ENCODE data around the gene PTEN. TPM values are rescaled to one million over a fixed set of nuclear protein-coding genes. Genes with fewer than 3 reads are reported as not detected.
"Not testable (repeated sequence)": the region's sequence is repeated elsewhere in the genome, so short reads cannot be mapped to it uniquely, and the experiment has no call there.

Gene PTEN
- total RNA-seq, 3 donors from 2014 or later: 178 to 366 (median 186) TPM

- Histone ChIP-seq H3K4me3 (no peak overlapping the region), H3K27me3 (no peaks in the 10 kb centered on the region), H3K27ac (no peak overlapping the region), H3K36me3 (no peaks in the 10 kb centered on the region), H3K9me3 (no peaks in the 10 kb centered on the region), H3K4me1 (no peaks in the 10 kb centered on the region)
- no peak for DNase-seq (ENCODE audit: low spot score in 2 of 2)
- intact Hi-C loops (cut with DNase I; ENCODE audit: low total_unique reads): no loop called here
- TF ChIP-seq POLR2AphosphoS5 (IDR thresholded peaks at IDR 0.05) (no peak), CTCF (IDR thresholded peaks at IDR 0.05) (no peak), POLR2A (IDR thresholded peaks at IDR 0.05) (no peak)
Observed at GRCh38 chr10:87878664-87879459, 15.4 kb downstream of the PTEN start.

- no peaks in the 10 kb centered on the region for H3K4me1 ChIP-seq
Observed at GRCh38 chr10:87880336-87880735, 16.9 kb downstream of the PTEN start.

GRCh38 chr10:87881373-87882059 is 18.1 kb downstream of the PTEN start:
- intact Hi-C loops (cut with DNase I; ENCODE audit: low total_unique reads); H3K36me3 ChIP-seq; H3K27me3 ChIP-seq; DNase-seq (ENCODE audit: low spot score in 2 of 2); H3K9me3 ChIP-seq; H3K4me3 ChIP-seq; H3K4me1 ChIP-seq; H3K27ac ChIP-seq: not testable (repeated sequence)

More at GRCh38 chr10:87880336-87880735, 16.9 kb downstream of the PTEN start:
- TF ChIP-seq POLR2A (IDR thresholded peaks at IDR 0.05) (no peak), CTCF (IDR thresholded peaks at IDR 0.05) (no peak), POLR2AphosphoS5 (IDR thresholded peaks at IDR 0.05) (no peak)
- DNase-seq (ENCODE audit: low spot score in 2 of 2): no peak
- Histone ChIP-seq H3K27ac (no peak overlapping the region), H3K4me3 (no peak overlapping the region), H3K36me3 (no peaks in the 10 kb centered on the region), H3K9me3 (no peaks in the 10 kb centered on the region), H3K27me3 (no peaks in the 10 kb centered on the region)
- intact Hi-C loops (cut with DNase I; ENCODE audit: low total_unique reads): no loop called here

- H3K9me3 ChIP-seq: no peaks in the 10 kb centered on the region
- H3K27me3 ChIP-seq: no peaks in the 10 kb centered on the region
- H3K4me3 ChIP-seq: no peak overlapping the region
- H3K36me3 ChIP-seq: no peaks in the 10 kb centered on the region
- DNase-seq (ENCODE audit: low spot score in 2 of 2): no peak
- no peaks in the 10 kb centered on the region for H3K4me1 ChIP-seq
- no peak overlapping the region for H3K27ac ChIP-seq
- intact Hi-C loops (cut with DNase I; ENCODE audit: low total_unique reads): no loop called here
- TF ChIP-seq POLR2A (IDR thresholded peaks at IDR 0.05): no peak
- no peak for TF ChIP-seq CTCF (IDR thresholded peaks at IDR 0.05)
- no peak for TF ChIP-seq POLR2AphosphoS5 (IDR thresholded peaks at IDR 0.05)
Observed at GRCh38 chr10:87882555-87883294, 19.3 kb downstream of the PTEN start.

- no peaks in the 10 kb centered on the region for H3K27me3 ChIP-seq
- no peak for TF ChIP-seq POLR2AphosphoS5 (IDR thresholded peaks at IDR 0.05)
- TF ChIP-seq POLR2A (IDR thresholded peaks at IDR 0.05): no peak
- no peak for TF ChIP-seq CTCF (IDR thresholded peaks at IDR 0.05)
- no peak overlapping the region for H3K4me3 ChIP-seq
- no peaks in the 10 kb centered on the region for H3K36me3 ChIP-seq
- intact Hi-C loops (cut with DNase I; ENCODE audit: low total_unique reads): no loop called here
- DNase-seq (ENCODE audit: low spot score in 2 of 2): no peak
- H3K27ac ChIP-seq: no peak overlapping the region
- no peaks in the 10 kb centered on the region for H3K4me1 ChIP-seq
- H3K9me3 ChIP-seq: no peaks in the 10 kb centered on the region
Observed at GRCh38 chr10:87886635-87887034, 23.2 kb downstream of the PTEN start.

Data from breast epithelium (tissue), 4 donors.